GM12872 (cell line): ENCODE results near the gene RHNO1.

ENCODE experiments used
- TF ChIP-seq, protein P1 (sequence below): IDR thresholded peaks from 3 replicates; pipeline ENCODE4 v1.5.1; 2011; ENCODE audit warnings: low read depth, mild to moderate bottlenecking, low read length, moderate library complexity; ENCODE audit not compliant: insufficient read depth

The RHNO1 gene

DNA sequence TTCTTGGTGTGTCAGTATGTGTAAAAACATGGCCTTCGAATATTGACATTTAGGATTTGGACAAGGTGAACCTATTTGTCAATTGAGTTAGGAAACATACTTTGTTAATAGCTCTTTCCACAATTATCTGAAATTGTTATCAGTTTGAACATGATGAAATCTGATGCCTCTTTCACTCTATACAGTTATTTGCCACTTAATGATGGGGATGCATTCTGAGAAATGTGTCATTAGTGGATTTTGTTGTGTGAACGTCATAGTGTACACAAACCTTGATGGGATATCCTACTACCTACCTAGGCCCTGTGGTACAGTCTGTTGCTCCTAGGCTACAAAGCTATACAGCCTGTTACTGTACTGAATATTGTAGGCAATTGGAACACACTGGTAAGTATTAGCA, 18.5 kb downstream of the RHNO1 start:
- TF ChIP-seq, protein P1, sequence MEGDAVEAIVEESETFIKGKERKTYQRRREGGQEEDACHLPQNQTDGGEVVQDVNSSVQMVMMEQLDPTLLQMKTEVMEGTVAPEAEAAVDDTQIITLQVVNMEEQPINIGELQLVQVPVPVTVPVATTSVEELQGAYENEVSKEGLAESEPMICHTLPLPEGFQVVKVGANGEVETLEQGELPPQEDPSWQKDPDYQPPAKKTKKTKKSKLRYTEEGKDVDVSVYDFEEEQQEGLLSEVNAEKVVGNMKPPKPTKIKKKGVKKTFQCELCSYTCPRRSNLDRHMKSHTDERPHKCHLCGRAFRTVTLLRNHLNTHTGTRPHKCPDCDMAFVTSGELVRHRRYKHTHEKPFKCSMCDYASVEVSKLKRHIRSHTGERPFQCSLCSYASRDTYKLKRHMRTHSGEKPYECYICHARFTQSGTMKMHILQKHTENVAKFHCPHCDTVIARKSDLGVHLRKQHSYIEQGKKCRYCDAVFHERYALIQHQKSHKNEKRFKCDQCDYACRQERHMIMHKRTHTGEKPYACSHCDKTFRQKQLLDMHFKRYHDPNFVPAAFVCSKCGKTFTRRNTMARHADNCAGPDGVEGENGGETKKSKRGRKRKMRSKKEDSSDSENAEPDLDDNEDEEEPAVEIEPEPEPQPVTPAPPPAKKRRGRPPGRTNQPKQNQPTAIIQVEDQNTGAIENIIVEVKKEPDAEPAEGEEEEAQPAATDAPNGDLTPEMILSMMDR: no peak

DNA sequence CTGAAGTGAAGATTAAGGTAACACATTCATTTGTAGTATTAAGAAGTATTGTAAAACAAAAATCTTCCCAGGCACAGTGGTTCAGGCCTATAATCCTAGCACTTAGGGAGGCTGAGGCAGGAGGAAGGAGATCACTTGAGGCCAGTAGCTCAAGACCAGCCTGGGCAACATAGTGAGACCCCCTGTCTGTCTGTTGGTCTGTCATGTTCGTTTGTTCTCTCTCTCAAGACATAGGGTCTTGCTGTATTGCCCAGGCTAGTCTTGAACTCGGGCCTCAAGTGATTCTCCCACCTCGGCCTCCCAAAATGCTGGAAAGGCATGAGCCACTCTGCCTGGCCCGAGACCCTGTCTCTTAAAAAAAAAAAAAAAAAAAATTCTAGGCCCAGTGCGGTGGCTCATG, 20.4 kb downstream of the RHNO1 start:
- TF ChIP-seq, protein P1: no peak

DNA sequence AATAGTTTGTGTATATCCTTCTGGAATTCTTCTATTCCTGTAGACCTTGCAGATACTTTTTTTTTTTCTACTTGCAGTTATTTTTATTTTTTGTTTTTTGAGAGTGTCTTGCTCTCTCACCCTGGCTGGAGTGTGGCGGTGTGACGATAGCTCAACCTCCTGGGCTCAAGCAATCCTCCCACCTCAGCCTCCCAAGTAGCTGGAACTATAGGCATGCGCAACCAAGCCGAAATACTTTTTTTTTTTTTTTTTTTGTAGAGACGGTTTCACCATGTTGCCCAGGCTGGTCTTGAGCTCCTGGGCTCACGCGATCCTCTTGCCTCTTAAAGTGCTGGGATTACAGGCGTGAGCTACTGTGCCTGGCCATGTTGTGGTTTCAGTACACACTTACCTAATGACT, 23.6 kb downstream of the RHNO1 start:
- TF ChIP-seq, protein P1: no peak

DNA sequence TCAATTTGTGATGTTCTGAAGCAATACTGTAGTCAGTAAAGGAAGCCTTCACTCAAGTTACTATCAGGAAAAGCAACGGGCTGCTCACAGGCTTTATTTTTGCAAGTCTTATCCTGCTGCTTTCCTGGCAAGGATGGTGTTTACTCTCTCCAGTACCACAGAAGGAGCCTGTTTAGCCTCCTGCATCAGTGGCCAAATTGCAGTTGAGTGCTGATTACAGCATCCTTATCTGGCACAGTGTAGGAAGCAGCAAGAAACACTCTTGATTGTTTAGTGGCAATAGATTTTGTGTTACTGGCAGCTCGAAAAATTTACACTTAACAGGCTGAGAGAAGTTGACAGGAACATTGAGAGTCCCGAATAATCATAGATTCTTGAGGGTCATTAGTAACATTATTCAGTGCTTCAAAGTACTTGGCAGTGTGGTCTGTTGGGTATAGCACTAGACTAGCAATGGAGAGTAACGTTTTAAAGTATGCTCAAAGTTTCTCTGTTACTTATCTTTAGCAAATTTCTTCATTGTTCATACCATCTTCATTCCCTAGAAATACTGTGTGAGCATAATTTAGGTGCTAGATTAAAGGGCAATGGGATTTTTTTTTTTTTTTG, 25.4 kb downstream of the RHNO1 start:
- TF ChIP-seq, protein P1: no peak

DNA sequence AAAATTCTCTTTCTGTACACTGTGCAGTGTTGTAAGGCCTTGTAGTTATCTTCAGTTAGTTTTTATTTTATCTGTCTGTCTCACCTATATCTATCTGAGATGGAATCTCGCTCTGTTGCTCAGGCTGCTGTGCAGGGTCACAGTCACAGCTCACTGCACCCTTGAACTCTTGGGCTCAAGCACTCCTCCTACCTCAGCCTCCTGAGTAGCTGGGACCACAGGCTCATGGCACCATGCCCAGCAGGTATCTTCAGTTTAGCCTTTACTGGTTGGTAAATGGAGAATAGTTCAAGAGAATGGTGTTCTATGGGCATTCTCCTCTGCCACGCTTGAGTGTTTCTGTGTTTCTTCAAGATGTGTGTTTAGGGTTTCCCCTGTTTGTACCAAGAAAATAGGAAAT, 27.2 kb downstream of the RHNO1 start:
- TF ChIP-seq, protein P1: no peak

DNA sequence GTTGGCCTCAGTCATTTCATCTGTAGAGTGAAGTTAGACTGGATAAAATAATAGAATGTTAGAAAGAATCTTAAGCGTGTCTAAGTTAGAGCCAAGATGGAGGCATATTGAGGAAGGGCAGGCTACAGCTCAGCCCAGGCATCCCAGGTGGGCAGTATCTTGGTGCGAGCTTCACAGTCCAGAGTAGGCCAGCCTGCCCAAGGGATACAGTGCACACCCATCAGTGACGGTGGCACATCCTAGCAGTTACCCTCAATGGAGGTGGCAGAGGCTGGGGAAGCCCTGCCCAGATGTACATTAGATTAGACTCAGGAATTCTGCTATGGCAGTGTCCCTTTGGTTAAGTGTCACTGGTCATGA, 35.2 kb downstream of the RHNO1 start:
- TF ChIP-seq, protein P1: no peak

DNA sequence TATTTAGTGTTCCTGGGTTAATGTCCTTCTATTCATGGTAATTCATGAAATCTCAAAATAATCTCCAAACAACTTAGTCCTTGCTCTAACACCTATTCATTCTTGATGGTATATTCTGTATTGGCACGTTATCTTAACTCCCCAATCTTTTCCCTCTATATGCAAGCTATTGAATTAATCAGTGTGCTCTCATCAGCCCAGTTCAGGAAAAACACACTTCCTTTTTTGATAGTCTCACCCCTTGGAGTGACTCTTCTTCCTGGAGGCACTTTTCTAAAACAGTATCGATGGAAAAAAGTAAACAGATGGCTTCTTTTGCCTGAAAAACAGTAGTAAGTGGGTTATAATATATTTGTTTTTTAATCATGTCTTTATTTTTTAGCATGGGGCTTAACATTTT, 42.2 kb downstream of the RHNO1 start:
- TF ChIP-seq, protein P1: no peak
